Sigmoid colon (tissue), 7 donors: ENCODE measurements around the gene MOAP1. TPM values are rescaled to one million over a fixed set of nuclear protein-coding genes. Genes with fewer than 3 reads are reported as not detected.
A peak's percentile ranks its signal among the peaks of the same experiment; 100 is the strongest.
"Not testable (repeated sequence)": the region's sequence is repeated elsewhere in the genome, so short reads cannot be mapped to it uniquely, and the experiment has no call there.

Source experiments
- DNase-seq: peaks from one replicate; pipeline ENCODE4 v3.0.0-alpha.2; 2019
- H3K27ac ChIP-seq, 4 donors: fragments of 200-600 bp; sonication (generic); one replicate each; pipeline ENCODE4 v1.5.1; 2016 to 2019; ENCODE audit warnings: mild to moderate bottlenecking in 1 of 4
- H3K27me3 ChIP-seq, 3 donors: fragments of 200-600 bp; sonication (generic); one replicate each; pipeline ENCODE4 v1.5.1; 2019; ENCODE audit warnings: mild to moderate bottlenecking in 1 of 3
- H3K36me3 ChIP-seq, 4 donors: fragments of 200-600 bp; sonication (generic); one replicate each; pipeline ENCODE4 v1.5.1; 2016 to 2019
- H3K4me1 ChIP-seq, 4 donors: fragments of 200-600 bp; sonication (generic); one replicate each; pipeline ENCODE4 v1.5.1; 2017 to 2019
- H3K4me3 ChIP-seq, 4 donors: fragments of 200-600 bp; sonication (generic); one replicate each; pipeline ENCODE4 v1.5.1; 2017 to 2019; ENCODE audit warnings: mild to moderate bottlenecking in 2 of 4, moderate library complexity in 1 of 4
- H3K9me3 ChIP-seq, 4 donors: fragments of 200-600 bp in 3 of 4; sonication (generic) in 3 of 4; one replicate each; pipeline versions ENCODE4 v1.5.1 to v1.6.1; 2013 to 2019
- EP300 ChIP-seq, 4 donors: sonication (generic); formaldehyde crosslinking; IDR thresholded peaks; one replicate each; pipeline ENCODE4 v1.6.1; 2017; ENCODE audit warnings: antibody characterized with exemption in 4 of 4
- POLR2A ChIP-seq, 2 donors: fragments of 450-650 bp; IDR thresholded peaks; one replicate each; pipeline ENCODE4 v1.6.1; 2016; ENCODE audit warnings: antibody characterized with exemption in 2 of 2, mild to moderate bottlenecking in 2 of 2, moderate library complexity in 2 of 2
- POLR2AphosphoS5 ChIP-seq, 4 donors: sonication (generic); formaldehyde crosslinking; IDR thresholded peaks; one replicate each; pipeline ENCODE4 v1.6.1; 2017; ENCODE audit warnings: antibody characterized with exemption in 4 of 4
- WGBS, 2 donors: extraction: QIAGEN DNeasy Blood & Tissue Kit; methylation state at CpG; one replicate each; pipeline ENCODE4 v1.1.7; 2013; 5-methylcytosine and 5-hydroxymethylcytosine counted together
- intact Hi-C: fragments of 100-400 bp; cut with DNase I; formaldehyde crosslinking; loops from one replicate; pipeline ENCODE4 v1.15.1; 2023
- polyA plus RNA-seq, 3 donors: library from polyadenylated mRNA; stranded (reverse); fragments of 200-250 nt; gene quantifications; one replicate each; pipeline ENCODE4 v1.2.3, GENCODE V29; 2013
- total RNA-seq, 4 donors: library from RNA; depleted of rRNA; stranded (reverse); fragments of >200 nt; gene quantifications; one replicate each; pipeline ENCODE4 v1.1.0, GENCODE V29; 2016
- TF ChIP-seq, protein P1 (sequence below), 4 experiments: fragments of 450-650 bp in 3 of 4; fragments of 200-600 bp in 1 of 4; IDR thresholded peaks; one replicate each; pipeline ENCODE4 v1.5.1; 2016 to 2019; ENCODE audit warnings: antibody characterized with exemption in 4 of 4, mild to moderate bottlenecking in 3 of 4, moderate library complexity in 2 of 4
- donor health status: healthy with polysubstance abuse.
- donor health status: Bipolar disorder and iron deficiency.
- donor health status: healthy.

Gene MOAP1
- total and polyA plus RNA-seq, 7 donors = 19.7 to 65.3 (median 31.3) TPM

- no peaks in the 10 kb centered on the region for H3K27me3 ChIP-seq
- no peaks in the 10 kb centered on the region for H3K9me3 ChIP-seq
- no peak overlapping the region for H3K27ac ChIP-seq
- no peaks in the 10 kb centered on the region for H3K4me1 ChIP-seq
- TF ChIP-seq, protein P1, sequence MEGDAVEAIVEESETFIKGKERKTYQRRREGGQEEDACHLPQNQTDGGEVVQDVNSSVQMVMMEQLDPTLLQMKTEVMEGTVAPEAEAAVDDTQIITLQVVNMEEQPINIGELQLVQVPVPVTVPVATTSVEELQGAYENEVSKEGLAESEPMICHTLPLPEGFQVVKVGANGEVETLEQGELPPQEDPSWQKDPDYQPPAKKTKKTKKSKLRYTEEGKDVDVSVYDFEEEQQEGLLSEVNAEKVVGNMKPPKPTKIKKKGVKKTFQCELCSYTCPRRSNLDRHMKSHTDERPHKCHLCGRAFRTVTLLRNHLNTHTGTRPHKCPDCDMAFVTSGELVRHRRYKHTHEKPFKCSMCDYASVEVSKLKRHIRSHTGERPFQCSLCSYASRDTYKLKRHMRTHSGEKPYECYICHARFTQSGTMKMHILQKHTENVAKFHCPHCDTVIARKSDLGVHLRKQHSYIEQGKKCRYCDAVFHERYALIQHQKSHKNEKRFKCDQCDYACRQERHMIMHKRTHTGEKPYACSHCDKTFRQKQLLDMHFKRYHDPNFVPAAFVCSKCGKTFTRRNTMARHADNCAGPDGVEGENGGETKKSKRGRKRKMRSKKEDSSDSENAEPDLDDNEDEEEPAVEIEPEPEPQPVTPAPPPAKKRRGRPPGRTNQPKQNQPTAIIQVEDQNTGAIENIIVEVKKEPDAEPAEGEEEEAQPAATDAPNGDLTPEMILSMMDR (IDR thresholded peaks at IDR 0.05) = no peak
- TF ChIP-seq POLR2A (IDR thresholded peaks at IDR 0.05) (no peak), POLR2AphosphoS5 (IDR thresholded peaks at IDR 0.05) (no peak), EP300 (IDR thresholded peaks at IDR 0.05) (no peak)
- DNase-seq = no peak
- intact Hi-C loops = no loop called here
- H3K4me3 ChIP-seq = no peak overlapping the region
- no peaks in the 10 kb centered on the region for H3K36me3 ChIP-seq
- 72 to 80% methylated on average over 9 of the region's 9 CpGs for WGBS, 2 donors
Measured at GRCh38 chr14:93146119-93146518, 38.6 kb downstream of the MOAP1 start.

- 75 to 78% methylated on average over 13 of the region's 13 CpGs for WGBS, 2 donors
- Histone ChIP-seq H3K4me3 (no peak overlapping the region), H3K4me1 (peaks cover 0 to 2% (median 0%) of the 10 kb centered on the region in 4 donors), H3K27me3 (no peaks in the 10 kb centered on the region), H3K9me3 (no peaks in the 10 kb centered on the region), H3K36me3 (no peaks in the 10 kb centered on the region), H3K27ac (no peak overlapping the region)
- intact Hi-C loops = no loop called here
- TF ChIP-seq, protein P1 (IDR thresholded peaks at IDR 0.05) = no peak
- DNase-seq = no peak
Measured at GRCh38 chr14:93142854-93143652, 41.6 kb downstream of the MOAP1 start.

- Histone ChIP-seq H3K9me3 (no peaks in the 10 kb centered on the region), H3K27ac (no peak overlapping the region), H3K4me3 (no peak overlapping the region), H3K36me3 (no peaks in the 10 kb centered on the region), H3K4me1 (peaks cover 0 to 6% (median 0%) of the 10 kb centered on the region in 4 donors), H3K27me3 (no peaks in the 10 kb centered on the region)
- WGBS, 2 donors = 10 to 59% methylated on average over 17 of the region's 17 CpGs
- peak; percentile 78 for DNase-seq
- TF ChIP-seq, protein P1 (IDR thresholded peaks at IDR 0.05) = no peak
- TF ChIP-seq POLR2A (IDR thresholded peaks at IDR 0.05) (no peak), EP300 (IDR thresholded peaks at IDR 0.05) (no peak), POLR2AphosphoS5 (IDR thresholded peaks at IDR 0.05) (peak in 1 of 4 donors; percentile 30)
- intact Hi-C loops = no loop called here
Measured at GRCh38 chr14:93137864-93138263, 46.8 kb downstream of the MOAP1 start.

DNA sequence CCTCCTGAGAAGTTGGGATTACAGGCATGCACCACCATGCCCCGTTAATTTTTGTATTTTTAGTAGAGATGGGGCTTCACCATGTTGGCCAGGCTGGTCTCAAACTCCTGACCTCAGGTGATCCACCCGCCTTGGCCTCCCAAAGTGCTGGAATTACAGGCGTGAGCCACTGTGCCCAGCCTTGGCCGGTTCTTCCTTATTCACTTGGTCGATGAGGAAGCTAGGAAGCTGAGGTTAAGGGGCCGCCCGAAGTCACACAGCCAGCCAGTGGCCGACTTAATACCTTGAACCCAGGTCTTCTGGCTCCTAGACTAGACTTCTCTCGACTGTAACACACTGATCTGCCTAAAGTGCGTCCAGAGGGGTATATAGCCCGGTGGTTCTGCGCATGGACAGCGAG is 48.2 kb downstream of the MOAP1 start:
- H3K4me3 ChIP-seq, H3K9me3 ChIP-seq, H3K27me3 ChIP-seq, H3K36me3 ChIP-seq, DNase-seq, H3K27ac ChIP-seq, intact Hi-C loops, H3K4me1 ChIP-seq: not testable (repeated sequence)
- 79 to 83% methylated on average over 13 of the region's 13 CpGs for WGBS, 2 donors

DNA sequence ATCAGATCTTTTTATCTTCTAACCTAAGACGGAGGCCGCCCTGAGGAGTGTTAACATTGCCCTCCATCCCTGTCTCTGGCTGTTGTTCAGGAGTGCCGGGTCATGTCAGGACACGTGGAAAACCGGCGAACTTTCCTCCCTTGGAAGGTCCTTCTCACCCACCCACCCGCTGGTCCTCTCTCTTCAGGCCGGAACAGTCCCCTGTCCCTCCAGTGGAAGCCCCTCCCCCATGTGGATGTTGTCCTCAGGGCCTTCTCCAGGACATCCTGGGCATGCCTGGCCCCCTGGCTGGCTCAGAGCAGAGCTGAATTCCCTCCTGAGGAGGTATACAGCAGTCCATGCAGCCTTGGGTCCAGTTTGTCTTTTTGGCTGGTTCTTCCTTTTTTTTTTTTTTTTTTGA is 48.7 kb downstream of the MOAP1 start:
- 82 to 83% methylated on average over 8 of the region's 8 CpGs for WGBS, 2 donors
- Histone ChIP-seq H3K9me3 (no peaks in the 10 kb centered on the region), H3K27ac (no peak overlapping the region), H3K4me1 (peaks cover 0 to 6% (median 0%) of the 10 kb centered on the region in 4 donors), H3K27me3 (no peaks in the 10 kb centered on the region), H3K4me3 (no peak overlapping the region), H3K36me3 (no peaks in the 10 kb centered on the region)
- no peak for DNase-seq
- no peak for TF ChIP-seq POLR2AphosphoS5 (IDR thresholded peaks at IDR 0.05)
- TF ChIP-seq POLR2A (IDR thresholded peaks at IDR 0.05) = no peak
- TF ChIP-seq, protein P1 (IDR thresholded peaks at IDR 0.05) = no peak
- TF ChIP-seq EP300 (IDR thresholded peaks at IDR 0.05) = no peak
- intact Hi-C loops = no loop called here
